Measurements from ENCODE around the gene PNPLA7. TPM values are rescaled to one million over a fixed set of nuclear protein-coding genes. Genes with fewer than 3 reads are reported as not detected.

The PNPLA7 gene
- total RNA-seq, 1 experiment from 2014 or later: 0.90 TPM

- Histone ChIP-seq H3K4me1 (ENCODE audit: insufficient read depth, low read length, poor library complexity, severe bottlenecking) (no peaks in the 10 kb centered on the region), H3K36me3 (ENCODE audit: insufficient read depth, low read length, poor library complexity, severe bottlenecking) (no peaks in the 10 kb centered on the region), H3K27me3 (replicated peaks; ENCODE audit: insufficient read depth, low read depth, low read length, poor library complexity) (no peaks in the 10 kb centered on the region), H3K27ac (ENCODE audit: low read depth, low read length, poor library complexity, severe bottlenecking) (no peak overlapping the region), H3K9me3 (ENCODE audit: low read depth, low read length, poor library complexity, severe bottlenecking) (no peaks in the 10 kb centered on the region), H3K4me3 (ENCODE audit: low read depth, low read length, poor library complexity, severe bottlenecking) (no peak overlapping the region)
- no peak for TF ChIP-seq EZH2 (IDR thresholded peaks at IDR 0.05; ENCODE audit: borderline replicate concordance, low read depth, low read length, poor library complexity, severe bottlenecking)
- TF ChIP-seq CTCF (conservative IDR thresholded peaks at IDR 0.05; ENCODE audit: low read depth, low read length): no peak
- no TSS peak for BruUV-seq (replicated peaks)
- DNase-seq (ENCODE audit: low spot score): no peak
- intact Hi-C loops (cut with micrococcal nuclease; ENCODE audit: unreplicated experiment): no loop called here
- POLR2A ChIA-PET (ENCODE audit: low non-redundant PET): no interaction called here
- CTCF ChIA-PET: no interaction called here
Measured at GRCh38 chr9:137488906-137489305, 61.3 kb downstream of the PNPLA7 start.

- no TSS peak for BruUV-seq (replicated peaks)
- DNase-seq (ENCODE audit: low spot score): no peak
- H3K36me3 ChIP-seq (ENCODE audit: insufficient read depth, low read length, poor library complexity, severe bottlenecking): no peaks in the 10 kb centered on the region
- intact Hi-C loops (cut with micrococcal nuclease; ENCODE audit: unreplicated experiment): no loop called here
- no peak overlapping the region for H3K4me3 ChIP-seq (ENCODE audit: low read depth, low read length, poor library complexity, severe bottlenecking)
- no peaks in the 10 kb centered on the region for H3K4me1 ChIP-seq (ENCODE audit: insufficient read depth, low read length, poor library complexity, severe bottlenecking)
- H3K9me3 ChIP-seq (ENCODE audit: low read depth, low read length, poor library complexity, severe bottlenecking): no peaks in the 10 kb centered on the region
- no peak for TF ChIP-seq EZH2 (IDR thresholded peaks at IDR 0.05; ENCODE audit: borderline replicate concordance, low read depth, low read length, poor library complexity, severe bottlenecking)
- no peak for TF ChIP-seq CTCF (conservative IDR thresholded peaks at IDR 0.05; ENCODE audit: low read depth, low read length)
- no peak overlapping the region for H3K27ac ChIP-seq (ENCODE audit: low read depth, low read length, poor library complexity, severe bottlenecking)
- ChIA-PET POLR2A (ENCODE audit: low non-redundant PET) (no interaction called here), CTCF (no interaction called here)
- H3K27me3 ChIP-seq (replicated peaks; ENCODE audit: insufficient read depth, low read depth, low read length, poor library complexity): no peaks in the 10 kb centered on the region
Measured at GRCh38 chr9:137488327-137488653, 61.9 kb downstream of the PNPLA7 start.

GRCh38 chr9:137487454-137488326, 62.5 kb downstream of the PNPLA7 start:
- TF ChIP-seq CTCF (conservative IDR thresholded peaks at IDR 0.05; ENCODE audit: low read depth, low read length) (no peak), EZH2 (IDR thresholded peaks at IDR 0.05; ENCODE audit: borderline replicate concordance, low read depth, low read length, poor library complexity, severe bottlenecking) (no peak)
- POLR2A ChIA-PET (ENCODE audit: low non-redundant PET): no interaction called here
- BruUV-seq (replicated peaks): no TSS peak
- Histone ChIP-seq H3K27me3 (replicated peaks; ENCODE audit: insufficient read depth, low read depth, low read length, poor library complexity) (no peaks in the 10 kb centered on the region), H3K36me3 (ENCODE audit: insufficient read depth, low read length, poor library complexity, severe bottlenecking) (no peaks in the 10 kb centered on the region), H3K4me3 (ENCODE audit: low read depth, low read length, poor library complexity, severe bottlenecking) (no peak overlapping the region), H3K27ac (ENCODE audit: low read depth, low read length, poor library complexity, severe bottlenecking) (no peak overlapping the region), H3K4me1 (ENCODE audit: insufficient read depth, low read length, poor library complexity, severe bottlenecking) (no peaks in the 10 kb centered on the region), H3K9me3 (ENCODE audit: low read depth, low read length, poor library complexity, severe bottlenecking) (no peaks in the 10 kb centered on the region)
- intact Hi-C loops (cut with micrococcal nuclease; ENCODE audit: unreplicated experiment): no loop called here
- CTCF ChIA-PET: no interaction called here
- no peak for DNase-seq (ENCODE audit: low spot score)
